Measurements from ENCODE around the gene GPR153. TPM values are rescaled to one million over a fixed set of nuclear protein-coding genes. Genes with fewer than 3 reads are reported as not detected.

GPR153 gene
- total and polyA plus RNA-seq, 2 of the 13 experiments (the other 11 are each of a cell fraction or from before 2014, with no cell fraction given) = 0.22 to 0.31 TPM

DNA sequence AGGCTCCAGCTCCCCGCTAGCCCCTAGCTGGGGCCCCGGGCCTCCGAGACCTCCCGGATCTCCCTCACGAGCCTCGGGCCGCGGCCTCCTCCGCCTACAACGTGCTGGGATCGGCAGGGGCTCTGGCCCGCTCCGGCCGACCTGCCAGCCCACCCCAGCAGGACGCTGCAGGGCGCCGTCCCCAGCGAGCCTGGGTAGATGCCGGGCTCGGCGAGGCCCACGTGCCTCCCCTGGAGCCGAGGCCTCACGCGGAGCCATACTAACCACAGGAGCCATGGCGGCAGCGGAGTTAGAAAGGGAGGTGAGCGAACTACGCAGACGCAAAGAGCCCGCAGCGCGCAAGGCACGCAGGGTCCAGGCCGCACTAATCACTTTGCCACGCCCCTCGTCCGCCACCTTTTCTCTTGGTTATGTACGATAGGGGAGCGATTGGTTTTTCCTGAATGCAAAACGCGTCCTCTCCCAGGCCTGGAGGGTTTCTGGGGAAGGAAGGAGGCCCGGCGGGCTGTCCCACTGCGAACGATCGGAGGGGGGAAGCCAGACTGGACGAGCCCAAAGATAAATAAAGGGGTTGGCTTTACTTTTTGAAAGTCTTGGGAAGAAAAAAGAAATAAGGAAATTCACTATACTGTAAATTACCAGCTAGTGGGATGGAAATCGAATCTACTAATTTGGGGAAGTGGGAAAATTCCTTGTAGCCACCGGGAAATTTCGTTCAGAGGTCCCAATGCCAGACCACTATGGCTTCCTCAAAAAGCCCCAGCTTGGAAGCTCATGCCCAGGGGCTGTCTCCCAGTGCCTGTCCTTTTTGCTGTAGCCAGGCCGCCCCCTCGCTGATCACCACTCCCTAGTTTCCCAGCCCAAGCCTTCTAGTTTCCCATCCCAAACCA, 61.4 kb downstream of the GPR153 start, which contains the start of gene RPL22 (continued):
- TF ChIP-seq CREB3 (CRISPR knock-in tag; IDR thresholded peaks at IDR 0.05) (peak; percentile 79; the same call in 1 of the 2 replicates), FOXO4 (CRISPR knock-in tag; conservative IDR thresholded peaks at IDR 0.05) (0 out of 2 replicates have a peak, but pooled peaks have one; percentile 96), ZNF296 (CRISPR knock-in tag; conservative IDR thresholded peaks at IDR 0.05) (peak; percentile 57), RAD51 (IDR thresholded peaks at IDR 0.05; ENCODE audit: borderline replicate concordance) (no peak), NFATC3 (CRISPR knock-in tag; IDR thresholded peaks at IDR 0.05) (no peak), ZMYM3 (CRISPR knock-in tag; IDR thresholded peaks at IDR 0.05) (peak; percentile 82; the same call in 1 of the 2 replicates), ZNF350 (CRISPR knock-in tag; IDR thresholded peaks at IDR 0.05; ENCODE audit: borderline replicate concordance, low read depth) (peak; percentile 86; the same call in 1 of the 2 replicates), ZNF367 (CRISPR knock-in tag; IDR thresholded peaks at IDR 0.05; ENCODE audit: borderline replicate concordance) (0 out of 2 replicates have a peak, but pooled peaks have one; percentile 54), ZNF205 (CRISPR knock-in tag; IDR thresholded peaks at IDR 0.05) (peak; percentile 70), SP5 (CRISPR knock-in tag; IDR thresholded peaks at IDR 0.05; ENCODE audit: borderline replicate concordance, low read depth) (peak; percentile 95), MIER2 (CRISPR knock-in tag; IDR thresholded peaks at IDR 0.05) (peak; percentile 70; the same call in 1 of the 2 replicates), KLF6 (CRISPR knock-in tag; IDR thresholded peaks at IDR 0.05) (no peak; the same call in 1 of the 2 replicates), ESRRA (CRISPR knock-in tag; IDR thresholded peaks at IDR 0.05; ENCODE audit: low read depth) (peak; percentile 46; the same call in 1 of the 2 replicates), ZHX1 (CRISPR knock-in tag; IDR thresholded peaks at IDR 0.05; ENCODE audit: low read depth) (peak; percentile 96)
- TF ChIP-seq, protein P1, sequence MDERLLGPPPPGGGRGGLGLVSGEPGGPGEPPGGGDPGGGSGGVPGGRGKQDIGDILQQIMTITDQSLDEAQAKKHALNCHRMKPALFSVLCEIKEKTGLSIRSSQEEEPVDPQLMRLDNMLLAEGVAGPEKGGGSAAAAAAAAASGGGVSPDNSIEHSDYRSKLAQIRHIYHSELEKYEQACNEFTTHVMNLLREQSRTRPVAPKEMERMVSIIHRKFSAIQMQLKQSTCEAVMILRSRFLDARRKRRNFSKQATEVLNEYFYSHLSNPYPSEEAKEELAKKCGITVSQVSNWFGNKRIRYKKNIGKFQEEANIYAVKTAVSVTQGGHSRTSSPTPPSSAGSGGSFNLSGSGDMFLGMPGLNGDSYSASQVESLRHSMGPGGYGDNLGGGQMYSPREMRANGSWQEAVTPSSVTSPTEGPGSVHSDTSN (CRISPR knock-in tag; IDR thresholded peaks at IDR 0.05) = no peak
- TF ChIP-seq, protein P2, sequence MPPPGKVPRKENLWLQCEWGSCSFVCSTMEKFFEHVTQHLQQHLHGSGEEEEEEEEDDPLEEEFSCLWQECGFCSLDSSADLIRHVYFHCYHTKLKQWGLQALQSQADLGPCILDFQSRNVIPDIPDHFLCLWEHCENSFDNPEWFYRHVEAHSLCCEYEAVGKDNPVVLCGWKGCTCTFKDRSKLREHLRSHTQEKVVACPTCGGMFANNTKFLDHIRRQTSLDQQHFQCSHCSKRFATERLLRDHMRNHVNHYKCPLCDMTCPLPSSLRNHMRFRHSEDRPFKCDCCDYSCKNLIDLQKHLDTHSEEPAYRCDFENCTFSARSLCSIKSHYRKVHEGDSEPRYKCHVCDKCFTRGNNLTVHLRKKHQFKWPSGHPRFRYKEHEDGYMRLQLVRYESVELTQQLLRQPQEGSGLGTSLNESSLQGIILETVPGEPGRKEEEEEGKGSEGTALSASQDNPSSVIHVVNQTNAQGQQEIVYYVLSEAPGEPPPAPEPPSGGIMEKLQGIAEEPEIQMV (CRISPR knock-in tag; IDR thresholded peaks at IDR 0.05; ENCODE audit: low read depth) = peak; percentile 88; the same call in 1 of the 2 replicates

All from HepG2 (cell line).